Measurements from ENCODE around the gene SALL1. TPM values are rescaled to one million over a fixed set of nuclear protein-coding genes. Genes with fewer than 3 reads are reported as not detected.

The SALL1 gene
- total RNA-seq, 1 experiment from 2014 or later = 101 TPM

- Histone ChIP-seq H3K23me2 (ENCODE audit: insufficient read length, low read depth, low read length, poor library complexity, severe bottlenecking) (peaks cover 4% of the 10 kb centered on the region), H3K18ac (ENCODE audit: insufficient read length, low read depth, low read length) (no peak overlapping the region), H3K9ac (ENCODE audit: extremely low read depth, insufficient read length, low read length) (no peak overlapping the region), H3K79me1 (ENCODE audit: insufficient read depth, low read depth, low read length, poor library complexity, severe bottlenecking) (no peaks in the 10 kb centered on the region), H4K20me1 (ENCODE audit: control insufficient read depth, insufficient read depth, insufficient read length) (no peaks in the 10 kb centered on the region), H3K27ac (ENCODE audit: insufficient read length, low read depth, low read length) (no peak overlapping the region), H3K4ac (ENCODE audit: low read depth, low read length) (no peak overlapping the region), H3K9me3 (ENCODE audit: control insufficient read depth, low read depth, low read length) (no peaks in the 10 kb centered on the region), H2BK5ac (ENCODE audit: insufficient read length, low read length) (no peak overlapping the region), H2BK120ac (ENCODE audit: low read depth, low read length, poor library complexity, severe bottlenecking) (no peak overlapping the region), H2AFZ (ENCODE audit: low read length) (no peak overlapping the region), H2BK15ac (ENCODE audit: low read depth, low read length) (no peak overlapping the region), H2BK12ac (ENCODE audit: insufficient read length, low read depth, low read length) (no peak overlapping the region), H3K4me2 (ENCODE audit: insufficient read depth, insufficient read length, low read length) (no peak overlapping the region), H3K27me3 (ENCODE audit: insufficient read depth, low read length) (peaks cover 5% of the 10 kb centered on the region; the same call in 1 of the 2 replicates), H3K23ac (ENCODE audit: insufficient read length, low read depth, low read length) (no peak overlapping the region), H3T11ph (ENCODE audit: low read length) (no peak overlapping the region), H4K8ac (replicated peaks; ENCODE audit: insufficient read length, low read depth, low read length) (no peak overlapping the region), H2AK5ac (ENCODE audit: insufficient read length, low read length) (no peak overlapping the region), H2BK20ac (ENCODE audit: low read depth, low read length, poor library complexity, severe bottlenecking) (no peak overlapping the region), H4K5ac (ENCODE audit: insufficient read length, low read depth, low read length) (no peak overlapping the region), H3K14ac (ENCODE audit: insufficient read depth, low read length) (no peak overlapping the region), H4K91ac (ENCODE audit: insufficient read length, low read depth, low read length) (no peak overlapping the region), H3K56ac (ENCODE audit: insufficient read length, low read depth, low read length) (no peak overlapping the region), H3K4me1 (ENCODE audit: insufficient read depth, low read length) (no peaks in the 10 kb centered on the region; the same call in 1 of the 2 replicates), H3K79me2 (ENCODE audit: insufficient read depth, low read length) (no peaks in the 10 kb centered on the region)
- Mint-ChIP-seq H3K4me3 (no peak overlapping the region), H3K27me3 (ENCODE audit: low read depth) (peaks cover 46% of the 10 kb centered on the region), H3K27ac (no peak overlapping the region), H3K9me3 (peaks cover 3 to 6% of the 10 kb centered on the region in 2 experiments; a peak in 3 of 5 replicates), H3K4me1 (peaks cover 36 to 44% of the 10 kb centered on the region in 2 experiments), H3K36me3 (ENCODE audit: insufficient read depth in 1 of 3, low read depth in 3 of 3) (peaks cover 0 to 5% (median 3%) of the 10 kb centered on the region in 3 experiments; a peak in 2 of 7 replicates)
- no CpG with 5 or more reads among the region's 3 CpGs for WGBS (ENCODE audit: extremely low coverage, insufficient read length, low lambda C conversion rate)
- TF ChIP-seq CTCF (conservative IDR thresholded peaks at IDR 0.05) = no peak
- DNase-seq = no peak
Measured at GRCh38 chr16:51110700-51111157, 40.3 kb downstream of the SALL1 start.
